OCI-LY3 (cell line): ENCODE data around the gene PDE4D.

Source experiments
- H2AFZ ChIP-seq: fragments of 200-600, 300-600 bp; shearing (Covaris generic); 2 replicates; pipeline ENCODE4 v1.6.0; 2014; ENCODE audit warnings: antibody characterized with exemption, low read depth, low read length
- H3K27ac ChIP-seq: fragments of 200-600, 300-600 bp; sonication (generic); 2 replicates; pipeline ENCODE4 v1.5.1; 2014; ENCODE audit warnings: mild to moderate bottlenecking, low read length, moderate library complexity, mixed read lengths
- H3K27me3 ChIP-seq: fragments of 200-600, 300-600 bp; sonication (generic); 2 replicates; pipeline ENCODE4 v1.6.1; 2014; ENCODE audit warnings: low read depth, low read length, mixed read lengths
- H3K36me3 ChIP-seq: fragments of 200-600, 300-600 bp; sonication (generic); replicated peaks from 2 replicates; pipeline ENCODE3; 2014; ENCODE audit warnings: low read depth, low read length, mixed read lengths
- H3K4me1 ChIP-seq: fragments of 300-600, 200-600 bp; sonication (generic); 2 replicates; pipeline ENCODE4 v1.6.1; 2014; ENCODE audit warnings: low read length, mixed read lengths
- H3K4me2 ChIP-seq: fragments of 200-600, 300-600 bp; sonication (generic); 2 replicates; pipeline ENCODE4 v1.6.1; 2014; ENCODE audit warnings: low read length, mixed read lengths
- H3K4me3 ChIP-seq: fragments of 300-600, 200-600 bp; sonication (generic); 2 replicates; pipeline ENCODE4 v1.5.1; 2014; ENCODE audit warnings: antibody characterized with exemption, mild to moderate bottlenecking, low read length, moderate library complexity
- H3K79me2 ChIP-seq: fragments of 300-600, 200-600 bp; shearing (Covaris generic); 2 replicates; pipeline ENCODE4 v1.6.1; 2014; ENCODE audit warnings: mild to moderate bottlenecking, low read length, mixed read lengths
- H3K9ac ChIP-seq: fragments of 300-600, 200-600 bp; shearing (Covaris generic); 2 replicates; pipeline ENCODE4 v1.6.0; 2014; ENCODE audit warnings: mild to moderate bottlenecking, low read length, moderate library complexity
- H3K9me3 ChIP-seq: fragments of 200-600, 300-600 bp; shearing (Covaris generic); 2 replicates; pipeline ENCODE4 v1.6.1; 2014; ENCODE audit warnings: low read length, mixed read lengths; ENCODE audit not compliant: insufficient read depth
- H4K20me1 ChIP-seq: fragments of 200-600, 300-600 bp; sonication (generic); 2 replicates; pipeline ENCODE4 v1.6.1; 2016; ENCODE audit warnings: low read length, mixed read lengths; ENCODE audit not compliant: insufficient read depth
- CTCF ChIP-seq: fragments of 200-600, 300-600 bp; sonication (generic); IDR thresholded peaks from 2 replicates; pipeline ENCODE4 v1.5.1; 2014; ENCODE audit warnings: antibody characterized with exemption, low read length, low read depth
- EZH2phosphoT487 ChIP-seq: fragments of 200-600 bp; shearing (Covaris generic); IDR thresholded peaks from 2 replicates; pipeline ENCODE4 v1.6.1; 2018; ENCODE audit warnings: antibody characterized with exemption, mixed run types, low read depth

PDE4D gene

GRCh38 chr5:59393585-59394420, 499.7 kb downstream of the PDE4D start:
- Histone ChIP-seq H2AFZ (no peak overlapping the region), H3K27me3 (no peaks in the 10 kb centered on the region), H3K79me2 (no peaks in the 10 kb centered on the region), H3K4me3 (no peak overlapping the region), H3K9ac (no peak overlapping the region), H4K20me1 (no peaks in the 10 kb centered on the region), H3K9me3 (no peaks in the 10 kb centered on the region), H3K4me1 (no peaks in the 10 kb centered on the region), H3K36me3 (no peaks in the 10 kb centered on the region), H3K27ac (no peak overlapping the region), H3K4me2 (no peak overlapping the region)
- no peak for TF ChIP-seq EZH2phosphoT487
- TF ChIP-seq CTCF = no peak

- Histone ChIP-seq H3K27me3 (no peaks in the 10 kb centered on the region), H3K79me2 (no peaks in the 10 kb centered on the region), H3K9ac (no peak overlapping the region), H3K27ac (no peak overlapping the region), H3K9me3 (no peaks in the 10 kb centered on the region), H3K4me3 (no peak overlapping the region), H3K36me3 (no peaks in the 10 kb centered on the region), H2AFZ (no peak overlapping the region), H4K20me1 (no peaks in the 10 kb centered on the region), H3K4me1 (no peaks in the 10 kb centered on the region), H3K4me2 (no peak overlapping the region)
- TF ChIP-seq CTCF (no peak), EZH2phosphoT487 (no peak)
These were observed 501.9 kb downstream of the PDE4D start for GRCh38 chr5:59391576-59391975.

- Histone ChIP-seq H3K4me2 (no peak overlapping the region), H3K9ac (no peak overlapping the region), H3K27ac (no peak overlapping the region), H3K4me3 (no peak overlapping the region), H3K27me3 (no peaks in the 10 kb centered on the region), H3K4me1 (no peaks in the 10 kb centered on the region), H4K20me1 (no peaks in the 10 kb centered on the region), H2AFZ (no peak overlapping the region), H3K79me2 (no peaks in the 10 kb centered on the region), H3K9me3 (no peaks in the 10 kb centered on the region), H3K36me3 (no peaks in the 10 kb centered on the region)
- TF ChIP-seq EZH2phosphoT487 (no peak), CTCF (no peak)
These were observed 502.5 kb downstream of the PDE4D start for GRCh38 chr5:59390989-59391388.

GRCh38 chr5:59390074-59390659, 503.4 kb downstream of the PDE4D start:
- H4K20me1 ChIP-seq = no peaks in the 10 kb centered on the region
- no peak overlapping the region for H3K27ac ChIP-seq
- no peak overlapping the region for H3K4me3 ChIP-seq
- no peaks in the 10 kb centered on the region for H3K4me1 ChIP-seq
- no peak overlapping the region for H2AFZ ChIP-seq
- no peak overlapping the region for H3K9ac ChIP-seq
- no peak for TF ChIP-seq EZH2phosphoT487
- TF ChIP-seq CTCF = peak; percentile 58
- no peaks in the 10 kb centered on the region for H3K27me3 ChIP-seq
- no peaks in the 10 kb centered on the region for H3K9me3 ChIP-seq
- H3K36me3 ChIP-seq = no peaks in the 10 kb centered on the region
- no peak overlapping the region for H3K4me2 ChIP-seq
- H3K79me2 ChIP-seq = no peaks in the 10 kb centered on the region
